Astrocyte of the hippocampus (primary cell): Measurements from ENCODE around the gene LRRC70.
"Not testable (repeated sequence)": the region's sequence is repeated elsewhere in the genome, so short reads cannot be mapped to it uniquely, and the experiment has no call there.

Source experiments
- DNase-seq: peaks from one replicate; pipeline ENCODE4 v3.0.0; 2011; ENCODE audit warnings: low read depth, low spot score

Gene LRRC70

GRCh38 chr5:62605638-62606037 is 27.0 kb downstream of the LRRC70 start:
- DNase-seq = no peak

DNA sequence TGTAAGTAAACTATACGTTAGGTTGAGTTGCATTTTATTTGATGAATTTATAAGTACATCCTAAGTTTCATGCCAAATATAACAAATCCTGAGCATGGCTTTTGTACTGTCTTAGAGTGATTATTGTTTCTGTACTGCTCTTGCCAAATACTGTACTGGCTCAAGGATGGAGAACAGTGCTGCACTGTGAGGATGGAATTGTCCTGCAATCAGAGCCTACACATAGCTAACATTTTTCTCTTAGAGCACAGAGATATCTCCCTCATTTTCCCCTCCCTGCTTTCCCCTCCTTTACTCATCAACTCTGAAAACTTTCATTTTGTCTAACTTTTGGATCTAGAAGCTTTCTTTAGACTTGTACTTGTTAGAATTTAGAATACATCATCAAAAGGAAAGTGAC is 28.3 kb downstream of the LRRC70 start:
- peak; percentile 31 for DNase-seq

DNA sequence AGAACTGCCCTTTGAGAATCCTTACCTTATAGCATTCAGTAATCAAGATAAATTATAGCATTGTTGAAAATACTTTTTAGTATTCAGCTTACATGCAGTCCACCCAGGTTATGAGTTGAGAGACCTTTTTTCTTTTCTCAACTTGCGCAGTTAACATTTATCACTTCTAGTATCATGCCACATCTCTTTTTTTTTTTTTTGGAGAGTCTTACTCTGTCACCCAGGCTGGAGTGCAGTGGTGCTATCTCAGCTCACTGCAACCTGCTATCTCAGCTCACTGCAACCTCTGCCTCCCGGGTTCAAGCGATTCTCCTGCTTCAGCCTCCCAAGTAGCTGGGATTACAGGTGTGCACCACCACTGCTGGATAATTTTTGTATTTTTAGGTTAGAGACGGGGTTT is 29.0 kb downstream of the LRRC70 start:
- DNase-seq = no peak

GRCh38 chr5:62608529-62609511 is 30.2 kb downstream of the LRRC70 start:
- DNase-seq = no peak

DNA sequence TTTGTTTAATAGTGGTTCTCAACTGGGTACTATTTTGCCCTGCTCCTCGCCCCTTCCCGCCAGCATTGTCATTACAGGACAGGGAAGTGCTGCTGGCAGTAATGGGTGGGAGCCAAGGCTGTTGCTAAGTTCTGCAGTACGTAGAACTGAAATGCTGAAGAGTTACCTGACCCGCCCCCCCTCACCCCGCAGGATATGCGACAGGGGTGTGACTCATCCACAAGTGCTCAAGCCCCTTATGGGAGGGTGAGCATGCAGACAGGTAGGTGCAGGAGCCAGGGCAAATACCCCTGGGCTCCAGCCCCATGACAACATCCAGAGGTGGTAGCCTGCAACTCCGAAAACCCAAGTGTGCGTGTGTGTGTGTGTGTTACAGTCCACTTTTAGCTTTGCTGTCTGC is 35.7 kb downstream of the LRRC70 start:
- no peak for DNase-seq

DNA sequence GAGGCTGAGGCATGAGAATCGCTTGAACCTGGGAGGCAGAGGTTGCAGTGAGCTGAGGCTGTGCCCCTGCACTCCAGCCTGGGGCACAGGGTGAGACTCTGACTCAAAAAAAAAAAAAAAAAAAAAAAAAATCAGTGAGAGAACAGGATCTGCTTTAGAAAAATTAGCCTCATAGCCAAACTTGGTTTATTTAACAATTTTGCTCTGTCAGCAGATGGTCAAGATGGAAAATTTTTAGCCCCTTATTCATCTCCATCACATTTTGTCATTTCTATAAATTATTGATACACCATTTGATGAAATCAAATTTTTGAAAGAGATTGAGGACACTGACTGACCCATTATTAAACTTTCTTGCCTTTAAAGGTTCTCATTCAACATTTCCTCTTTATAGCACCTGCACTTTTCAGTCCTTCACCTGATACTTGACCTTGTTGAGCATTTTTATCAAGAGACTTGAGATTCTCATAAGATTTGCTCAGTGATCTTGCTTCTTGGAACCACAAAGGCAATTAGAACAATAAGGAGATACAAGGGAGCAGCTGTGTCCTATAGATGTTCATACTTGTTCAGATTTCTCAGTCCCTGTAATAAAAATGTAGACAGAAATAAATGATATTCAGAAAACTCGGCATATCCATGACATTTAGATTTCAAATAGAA is 38.1 kb downstream of the LRRC70 start:
- DNase-seq = no peak

DNA sequence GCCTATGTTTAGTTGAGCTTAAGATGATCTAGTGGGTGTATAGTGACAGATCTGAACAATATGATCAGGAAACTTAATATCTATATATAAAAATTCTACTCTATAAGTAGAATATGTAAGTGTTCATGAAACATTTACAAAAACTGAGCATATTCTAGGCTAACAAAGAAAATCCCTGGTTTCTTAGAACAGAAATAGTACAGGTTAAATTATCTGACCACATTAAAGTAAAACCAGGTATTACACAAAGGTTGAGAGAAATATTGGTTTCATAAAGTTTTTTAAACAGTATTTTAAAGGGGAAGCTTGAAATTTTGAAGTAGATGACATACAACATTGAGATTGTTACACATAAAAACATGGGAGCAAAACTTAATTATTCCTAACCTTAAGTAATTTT is 39.3 kb downstream of the LRRC70 start:
- no peak for DNase-seq

GRCh38 chr5:62620761-62621160 is 42.1 kb downstream of the LRRC70 start:
- no peak for DNase-seq

- no peak for DNase-seq
Measured at GRCh38 chr5:62621280-62621679, 42.7 kb downstream of the LRRC70 start.

DNA sequence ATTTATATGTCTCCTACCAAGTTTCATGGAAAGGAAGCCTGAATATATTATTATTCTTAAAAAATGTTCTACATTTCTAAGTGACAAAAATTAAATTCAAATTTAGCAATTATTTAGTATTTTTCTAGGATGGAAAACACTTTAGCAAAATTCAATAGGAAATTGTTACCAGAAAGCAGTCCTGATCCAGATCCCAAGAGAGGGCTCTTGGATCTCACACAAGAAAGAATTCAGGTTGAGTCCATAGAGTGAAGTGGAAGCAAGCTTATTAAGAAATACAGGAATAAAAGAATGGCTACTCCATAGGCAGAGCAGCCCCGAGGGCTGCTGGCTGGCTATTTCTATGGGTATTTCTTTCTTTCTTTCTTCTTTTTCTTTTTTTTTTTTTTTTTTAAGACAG is 44.7 kb downstream of the LRRC70 start:
- DNase-seq = no peak

- DNase-seq = not testable (repeated sequence)
Measured at GRCh38 chr5:62624436-62624835, 45.8 kb downstream of the LRRC70 start.

DNA sequence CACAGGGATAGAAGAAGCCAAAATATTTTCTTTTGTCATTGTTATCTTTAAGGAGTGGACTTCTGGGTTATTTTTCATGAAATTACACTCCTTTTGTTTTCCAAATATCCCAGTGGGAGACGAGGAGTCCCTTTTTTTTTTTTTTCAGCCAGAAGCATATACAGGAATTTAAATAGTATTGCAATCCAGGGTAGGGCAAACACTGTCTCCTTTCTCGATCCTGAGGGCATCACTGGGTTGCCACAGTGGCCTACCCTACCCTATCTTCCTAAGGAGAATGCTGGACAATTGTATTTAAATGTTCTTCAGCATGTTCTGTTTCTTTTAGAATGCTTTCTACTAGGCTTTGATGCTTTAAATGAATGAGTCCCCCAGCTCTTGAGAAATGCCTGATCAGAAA is 47.9 kb downstream of the LRRC70 start:
- no peak for DNase-seq

- no peak for DNase-seq
Measured at GRCh38 chr5:62627121-62627520, 48.5 kb downstream of the LRRC70 start.

DNA sequence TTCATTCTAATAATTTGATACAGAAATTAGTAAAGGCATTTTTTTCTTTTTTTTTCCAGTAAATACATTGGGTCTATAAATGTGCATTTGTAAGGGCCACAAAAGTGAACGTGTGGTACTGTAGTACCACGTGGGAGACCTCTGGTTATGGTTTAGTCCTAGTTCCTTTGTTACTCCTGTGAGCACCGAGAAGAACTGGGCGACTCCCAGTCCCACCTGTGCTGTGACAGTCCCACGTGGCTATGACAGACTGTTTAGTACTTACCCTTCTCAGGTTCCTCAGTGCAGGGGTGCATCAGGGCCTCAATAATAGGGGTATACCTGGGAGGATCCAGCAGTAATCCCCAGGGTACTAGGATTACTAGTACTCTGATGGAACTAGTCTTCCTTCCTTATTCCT is 49.3 kb downstream of the LRRC70 start:
- no peak for DNase-seq
